ENCODE data around the gene POLR1F. TPM values are rescaled to one million over a fixed set of nuclear protein-coding genes. Genes with fewer than 3 reads are reported as not detected.
"Not testable (repeated sequence)": the region's sequence is repeated elsewhere in the genome, so short reads cannot be mapped to it uniquely, and the experiment has no call there.

Gene POLR1F
- total RNA-seq, 1 donor from 2014 or later = 32.5 TPM

- peaks cover 25% of the 10 kb centered on the region for H3K36me3 Mint-ChIP-seq (ENCODE audit: low read depth)
Measured at GRCh38 chr7:19705663-19706062, 3.2 kb downstream of the POLR1F start.

GRCh38 chr7:19701471-19701870, 7.4 kb downstream of the POLR1F start:
- no peak for DNase-seq (ENCODE audit: low spot score)
- H3K4me1 Mint-ChIP-seq (ENCODE audit: low read depth) = peaks cover 14% of the 10 kb centered on the region
- H3K9me3 Mint-ChIP-seq = no peaks in the 10 kb centered on the region
- no peak overlapping the region for H3K4me3 Mint-ChIP-seq (ENCODE audit: low read depth)
- H3K27me3 Mint-ChIP-seq (ENCODE audit: low read depth) = no peaks in the 10 kb centered on the region
- intact Hi-C loops (cut with micrococcal nuclease) = loop anchor here (10.0 kb wide), 2 partner anchors 633 to 1653 kb away; partner anchors contain the start of gene ITGB8
- peaks cover 48% of the 10 kb centered on the region for H3K36me3 Mint-ChIP-seq (ENCODE audit: low read depth)
- H3K27ac Mint-ChIP-seq = no peak overlapping the region

More at GRCh38 chr7:19705663-19706062, 3.2 kb downstream of the POLR1F start:
- Mint-ChIP-seq H3K9me3 (no peaks in the 10 kb centered on the region), H3K27ac (no peak overlapping the region), H3K27me3 (ENCODE audit: low read depth) (no peaks in the 10 kb centered on the region), H3K4me3 (ENCODE audit: low read depth) (no peak overlapping the region), H3K4me1 (ENCODE audit: low read depth) (peaks cover 39% of the 10 kb centered on the region)
- DNase-seq (ENCODE audit: low spot score) = no peak
- intact Hi-C loops (cut with micrococcal nuclease) = loop anchor here (10.0 kb wide), 2 partner anchors 629 to 1649 kb away; partner anchors contain the start of gene ITGB8

GRCh38 chr7:19700936-19701335, 7.9 kb downstream of the POLR1F start:
- intact Hi-C loops (cut with micrococcal nuclease) = loop anchor here (10.0 kb wide), 2 partner anchors 634 to 1654 kb away; partner anchors contain the start of gene ITGB8
- Mint-ChIP-seq H3K36me3 (ENCODE audit: low read depth) (peaks cover 48% of the 10 kb centered on the region), H3K27ac (no peak overlapping the region), H3K4me1 (ENCODE audit: low read depth) (peaks cover 10% of the 10 kb centered on the region), H3K9me3 (no peaks in the 10 kb centered on the region), H3K27me3 (ENCODE audit: low read depth) (no peaks in the 10 kb centered on the region), H3K4me3 (ENCODE audit: low read depth) (no peak overlapping the region)
- no peak for DNase-seq (ENCODE audit: low spot score)

- Mint-ChIP-seq H3K27me3 (ENCODE audit: low read depth) (no peaks in the 10 kb centered on the region), H3K9me3 (no peaks in the 10 kb centered on the region), H3K4me1 (ENCODE audit: low read depth) (no peaks in the 10 kb centered on the region), H3K36me3 (ENCODE audit: low read depth) (peaks cover 40% of the 10 kb centered on the region), H3K4me3 (ENCODE audit: low read depth) (no peak overlapping the region), H3K27ac (no peak overlapping the region)
- intact Hi-C loops (cut with micrococcal nuclease) = no loop called here
- no peak for DNase-seq (ENCODE audit: low spot score)
Measured at GRCh38 chr7:19698331-19698730, 10.5 kb downstream of the POLR1F start.

- DNase-seq (ENCODE audit: low spot score) = no peak
- Mint-ChIP-seq H3K27me3 (ENCODE audit: low read depth) (no peaks in the 10 kb centered on the region), H3K4me1 (ENCODE audit: low read depth) (no peaks in the 10 kb centered on the region), H3K9me3 (no peaks in the 10 kb centered on the region), H3K27ac (no peak overlapping the region), H3K4me3 (ENCODE audit: low read depth) (no peak overlapping the region), H3K36me3 (ENCODE audit: low read depth) (peaks cover 30% of the 10 kb centered on the region)
- intact Hi-C loops (cut with micrococcal nuclease) = no loop called here
Measured at GRCh38 chr7:19696926-19697325, 11.9 kb downstream of the POLR1F start.

GRCh38 chr7:19692111-19692828, 16.6 kb downstream of the POLR1F start:
- DNase-seq (ENCODE audit: low spot score) = no peak
- Mint-ChIP-seq H3K4me1 (ENCODE audit: low read depth) (no peaks in the 10 kb centered on the region), H3K36me3 (ENCODE audit: low read depth) (peaks cover 4% of the 10 kb centered on the region), H3K9me3 (no peaks in the 10 kb centered on the region), H3K27me3 (ENCODE audit: low read depth) (no peaks in the 10 kb centered on the region), H3K4me3 (ENCODE audit: low read depth) (no peak overlapping the region), H3K27ac (no peak overlapping the region)
- intact Hi-C loops (cut with micrococcal nuclease) = no loop called here

- Mint-ChIP-seq H3K9me3 (no peaks in the 10 kb centered on the region), H3K4me3 (ENCODE audit: low read depth) (no peak overlapping the region), H3K27me3 (ENCODE audit: low read depth) (no peaks in the 10 kb centered on the region), H3K27ac (no peak overlapping the region), H3K36me3 (ENCODE audit: low read depth) (no peaks in the 10 kb centered on the region), H3K4me1 (ENCODE audit: low read depth) (no peaks in the 10 kb centered on the region)
- intact Hi-C loops (cut with micrococcal nuclease) = no loop called here
- DNase-seq (ENCODE audit: low spot score) = no peak
Measured at GRCh38 chr7:19690736-19691135, 18.1 kb downstream of the POLR1F start.

- H3K27ac Mint-ChIP-seq; H3K27me3 Mint-ChIP-seq (ENCODE audit: low read depth); H3K36me3 Mint-ChIP-seq (ENCODE audit: low read depth); DNase-seq (ENCODE audit: low spot score); H3K4me3 Mint-ChIP-seq (ENCODE audit: low read depth); H3K4me1 Mint-ChIP-seq (ENCODE audit: low read depth); H3K9me3 Mint-ChIP-seq; intact Hi-C loops (cut with micrococcal nuclease): not testable (repeated sequence)
Measured at GRCh38 chr7:19689130-19689529, 19.7 kb downstream of the POLR1F start.

- Mint-ChIP-seq H3K36me3 (ENCODE audit: low read depth) (peaks cover 15% of the 10 kb centered on the region), H3K9me3 (peaks cover 20% of the 10 kb centered on the region), H3K27me3 (ENCODE audit: low read depth) (no peaks in the 10 kb centered on the region), H3K4me1 (ENCODE audit: low read depth) (peaks cover 18% of the 10 kb centered on the region), H3K4me3 (ENCODE audit: low read depth) (no peak overlapping the region), H3K27ac (no peak overlapping the region)
- intact Hi-C loops (cut with micrococcal nuclease) = no loop called here
- no peak for DNase-seq (ENCODE audit: low spot score)
Measured at GRCh38 chr7:19681596-19681995, 27.2 kb downstream of the POLR1F start.

GRCh38 chr7:19677180-19677579, 31.7 kb downstream of the POLR1F start:
- peaks cover 14% of the 10 kb centered on the region for H3K9me3 Mint-ChIP-seq
- H3K4me3 Mint-ChIP-seq (ENCODE audit: low read depth) = no peak overlapping the region
- intact Hi-C loops (cut with micrococcal nuclease) = loop anchor here (1.0 to 2.0 kb wide), 2 partner anchors 32 to 125 kb away; partner anchors contain the start of gene POLR1F
- peaks cover 21% of the 10 kb centered on the region for H3K4me1 Mint-ChIP-seq (ENCODE audit: low read depth)
- DNase-seq (ENCODE audit: low spot score) = no peak
- peaks cover 10% of the 10 kb centered on the region for H3K27me3 Mint-ChIP-seq (ENCODE audit: low read depth)
- H3K36me3 Mint-ChIP-seq (ENCODE audit: low read depth) = peaks cover 19% of the 10 kb centered on the region
- peak overlapping the region; percentile 72 for H3K27ac Mint-ChIP-seq

- Mint-ChIP-seq H3K27ac (no peak overlapping the region), H3K36me3 (ENCODE audit: low read depth) (peaks cover 19% of the 10 kb centered on the region), H3K4me1 (ENCODE audit: low read depth) (peaks cover 21% of the 10 kb centered on the region), H3K27me3 (ENCODE audit: low read depth) (peaks cover 14% of the 10 kb centered on the region), H3K9me3 (peaks cover 14% of the 10 kb centered on the region), H3K4me3 (ENCODE audit: low read depth) (no peak overlapping the region)
- no peak for DNase-seq (ENCODE audit: low spot score)
- intact Hi-C loops (cut with micrococcal nuclease) = loop anchor here (2.0 kb wide), 1 partner anchor 33 kb away; the partner anchor contains the start of gene POLR1F
Measured at GRCh38 chr7:19675816-19676215, 33.0 kb downstream of the POLR1F start.

- Mint-ChIP-seq H3K9me3 (peaks cover 8% of the 10 kb centered on the region), H3K4me3 (ENCODE audit: low read depth) (no peak overlapping the region), H3K4me1 (ENCODE audit: low read depth) (peaks cover 21% of the 10 kb centered on the region), H3K27ac (no peak overlapping the region), H3K27me3 (ENCODE audit: low read depth) (peaks cover 23% of the 10 kb centered on the region), H3K36me3 (ENCODE audit: low read depth) (peaks cover 18% of the 10 kb centered on the region)
- no peak for DNase-seq (ENCODE audit: low spot score)
- intact Hi-C loops (cut with micrococcal nuclease) = no loop called here
Measured at GRCh38 chr7:19674266-19674960, 34.4 kb downstream of the POLR1F start.

GRCh38 chr7:19670806-19671205, 38.0 kb downstream of the POLR1F start:
- Mint-ChIP-seq H3K36me3 (ENCODE audit: low read depth) (peaks cover under 1% of the 10 kb centered on the region), H3K27me3 (ENCODE audit: low read depth) (peaks cover 32% of the 10 kb centered on the region), H3K9me3 (no peaks in the 10 kb centered on the region), H3K4me3 (ENCODE audit: low read depth) (no peak overlapping the region), H3K27ac (no peak overlapping the region), H3K4me1 (ENCODE audit: low read depth) (no peaks in the 10 kb centered on the region)
- intact Hi-C loops (cut with micrococcal nuclease) = no loop called here
- no peak for DNase-seq (ENCODE audit: low spot score)

Data from activated T-helper 2 cell treated with anti-CD3 and anti-CD28 coated beads, Interferon-gamma antibody, Interleukin-2, Interleukin-4, amounts not matched to agents 10 μg/mL and 5 μg/mL and 100 μg/mL, durations not matched to agents 14 hours and 24 hours and 36 hours (primary cell).